ENCODE results near the gene IDH1. TPM values are rescaled to one million over a fixed set of nuclear protein-coding genes. Genes with fewer than 3 reads are reported as not detected.

The IDH1 gene
- total and polyA plus RNA-seq, 2 of the 13 experiments (the other 11 are each of a cell fraction or from before 2014, with no cell fraction given): 312 to 1,077 TPM

DNA sequence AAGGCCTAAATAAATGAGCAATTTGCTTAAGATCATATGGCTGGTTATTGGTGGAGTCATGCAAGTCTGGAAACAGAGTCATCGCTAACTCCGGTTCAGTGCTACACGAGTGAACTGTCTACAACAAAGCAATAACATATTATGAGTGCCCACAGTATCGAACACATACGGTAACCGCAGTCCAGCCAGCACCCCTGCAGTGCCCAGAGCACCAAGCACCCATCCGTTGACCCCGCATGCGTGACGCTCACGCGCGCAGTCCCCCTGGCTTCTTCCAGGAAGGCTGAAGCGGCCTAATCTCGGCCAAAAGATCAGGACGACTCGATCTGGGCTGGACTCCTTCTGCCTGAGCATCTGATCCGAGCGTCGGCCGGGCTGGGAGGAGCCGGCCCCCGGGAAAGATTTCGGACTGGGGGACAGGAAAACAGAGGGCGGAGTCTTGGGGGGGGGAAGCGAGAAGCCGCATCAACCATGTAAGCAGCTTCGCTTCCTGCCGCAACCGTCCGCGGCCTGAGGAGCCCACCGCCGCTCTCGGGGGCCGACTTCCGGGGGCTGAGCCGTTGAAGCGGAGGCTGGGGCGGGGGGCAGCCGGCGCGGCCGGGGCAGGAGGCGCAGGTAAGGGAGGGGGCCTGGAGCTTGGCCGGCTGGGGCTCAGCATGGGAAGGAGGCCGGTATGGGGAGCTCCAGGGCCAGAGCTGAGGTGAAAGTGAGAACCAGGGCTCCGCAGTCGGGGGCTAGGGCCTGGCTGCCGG, 11.1 kb upstream of the IDH1 start, which contains the start of gene PIKFYVE (continued):
- TF ChIP-seq RFXAP (CRISPR knock-in tag; IDR thresholded peaks at IDR 0.05; ENCODE audit: borderline replicate concordance) (peak; percentile 74; the same call in 1 of the 2 replicates), ATF1 (CRISPR knock-in tag; IDR thresholded peaks at IDR 0.05) (peak; percentile 89), DNMT3B (CRISPR knock-in tag; conservative IDR thresholded peaks at IDR 0.05) (0 out of 2 replicates have a peak, but pooled peaks have one; percentile 83), ZNF30 (CRISPR knock-in tag; IDR thresholded peaks at IDR 0.05) (no peak), ZSCAN20 (CRISPR knock-in tag; IDR thresholded peaks at IDR 0.05; ENCODE audit: borderline replicate concordance) (0 out of 2 replicates have a peak, but pooled peaks have one; percentile 47), TARDBP (CRISPR knock-in tag; IDR thresholded peaks at IDR 0.05) (peak; percentile 98), HCFC1 (IDR thresholded peaks at IDR 0.05; ENCODE audit: low read depth, low read length) (peak; percentile 54), RARG (CRISPR knock-in tag; IDR thresholded peaks at IDR 0.05; ENCODE audit: low read depth) (no peak), ZNF143 (CRISPR knock-in tag; IDR thresholded peaks at IDR 0.05) (peak; percentile 65), RELA (CRISPR knock-in tag; IDR thresholded peaks at IDR 0.05) (no peak), NFE2 (CRISPR knock-in tag; IDR thresholded peaks at IDR 0.05) (no peak), SALL1 (CRISPR knock-in tag; IDR thresholded peaks at IDR 0.05) (peak; percentile 99), SETDB1 (CRISPR knock-in tag; IDR thresholded peaks at IDR 0.05; ENCODE audit: borderline replicate concordance) (no peak), FOSL2 (CRISPR knock-in tag; IDR thresholded peaks at IDR 0.05) (peak; percentile 63), POGZ (CRISPR knock-in tag; IDR thresholded peaks at IDR 0.05) (peak; percentile 96), ZBTB1 (CRISPR knock-in tag; IDR thresholded peaks at IDR 0.05; ENCODE audit: borderline replicate concordance) (peak; percentile 96), KLF15 (CRISPR knock-in tag; IDR thresholded peaks at IDR 0.05; ENCODE audit: borderline replicate concordance) (no peak), TRIM24 (CRISPR knock-in tag; IDR thresholded peaks at IDR 0.05) (no peak), MIER3 (CRISPR knock-in tag; IDR thresholded peaks at IDR 0.05; ENCODE audit: borderline replicate concordance) (peak; percentile 92; the same call in 1 of the 2 replicates), ZNF878 (CRISPR knock-in tag; IDR thresholded peaks at IDR 0.05) (peak; percentile 93; the same call in 1 of the 2 replicates), ZMAT3 (CRISPR knock-in tag; conservative IDR thresholded peaks at IDR 0.05) (peak; percentile 96), SP140L (CRISPR knock-in tag; IDR thresholded peaks at IDR 0.05; ENCODE audit: borderline replicate concordance) (peak; percentile 86; the same call in 1 of the 2 replicates), ZNF782 (CRISPR knock-in tag; IDR thresholded peaks at IDR 0.05; ENCODE audit: borderline replicate concordance) (peak; percentile 95; the same call in 1 of the 2 replicates)
- TF ChIP-seq, protein P1, sequence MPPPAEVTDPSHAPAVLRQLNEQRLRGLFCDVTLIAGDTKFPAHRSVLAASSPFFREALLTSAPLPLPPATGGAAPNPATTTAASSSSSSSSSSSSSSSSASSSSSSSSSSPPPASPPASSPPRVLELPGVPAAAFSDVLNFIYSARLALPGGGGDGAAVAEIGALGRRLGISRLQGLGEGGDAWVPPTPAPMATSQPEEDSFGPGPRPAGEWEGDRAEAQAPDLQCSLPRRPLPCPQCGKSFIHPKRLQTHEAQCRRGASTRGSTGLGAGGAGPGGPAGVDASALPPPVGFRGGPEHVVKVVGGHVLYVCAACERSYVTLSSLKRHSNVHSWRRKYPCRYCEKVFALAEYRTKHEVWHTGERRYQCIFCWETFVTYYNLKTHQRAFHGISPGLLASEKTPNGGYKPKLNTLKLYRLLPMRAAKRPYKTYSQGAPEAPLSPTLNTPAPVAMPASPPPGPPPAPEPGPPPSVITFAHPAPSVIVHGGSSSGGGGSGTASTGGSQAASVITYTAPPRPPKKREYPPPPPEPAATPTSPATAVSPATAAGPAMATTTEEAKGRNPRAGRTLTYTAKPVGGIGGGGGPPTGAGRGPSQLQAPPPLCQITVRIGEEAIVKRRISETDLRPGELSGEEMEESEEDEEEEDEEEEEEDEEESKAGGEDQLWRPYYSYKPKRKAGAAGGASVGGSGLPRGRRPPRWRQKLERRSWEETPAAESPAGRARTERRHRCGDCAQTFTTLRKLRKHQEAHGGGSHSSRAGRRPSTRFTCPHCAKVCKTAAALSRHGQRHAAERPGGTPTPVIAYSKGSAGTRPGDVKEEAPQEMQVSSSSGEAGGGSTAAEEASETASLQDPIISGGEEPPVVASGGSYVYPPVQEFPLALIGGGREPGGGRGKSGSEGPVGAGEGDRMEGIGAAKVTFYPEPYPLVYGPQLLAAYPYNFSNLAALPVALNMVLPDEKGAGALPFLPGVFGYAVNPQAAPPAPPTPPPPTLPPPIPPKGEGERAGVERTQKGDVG (CRISPR knock-in tag; IDR thresholded peaks at IDR 0.05; ENCODE audit: borderline replicate concordance): peak; percentile 91; the same call in 1 of the 2 replicates
- TF ChIP-seq, protein P2, sequence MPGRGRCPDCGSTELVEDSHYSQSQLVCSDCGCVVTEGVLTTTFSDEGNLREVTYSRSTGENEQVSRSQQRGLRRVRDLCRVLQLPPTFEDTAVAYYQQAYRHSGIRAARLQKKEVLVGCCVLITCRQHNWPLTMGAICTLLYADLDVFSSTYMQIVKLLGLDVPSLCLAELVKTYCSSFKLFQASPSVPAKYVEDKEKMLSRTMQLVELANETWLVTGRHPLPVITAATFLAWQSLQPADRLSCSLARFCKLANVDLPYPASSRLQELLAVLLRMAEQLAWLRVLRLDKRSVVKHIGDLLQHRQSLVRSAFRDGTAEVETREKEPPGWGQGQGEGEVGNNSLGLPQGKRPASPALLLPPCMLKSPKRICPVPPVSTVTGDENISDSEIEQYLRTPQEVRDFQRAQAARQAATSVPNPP (CRISPR knock-in tag; IDR thresholded peaks at IDR 0.05): peak; percentile 84; the same call in 1 of the 2 replicates
- TF ChIP-seq, protein P3, sequence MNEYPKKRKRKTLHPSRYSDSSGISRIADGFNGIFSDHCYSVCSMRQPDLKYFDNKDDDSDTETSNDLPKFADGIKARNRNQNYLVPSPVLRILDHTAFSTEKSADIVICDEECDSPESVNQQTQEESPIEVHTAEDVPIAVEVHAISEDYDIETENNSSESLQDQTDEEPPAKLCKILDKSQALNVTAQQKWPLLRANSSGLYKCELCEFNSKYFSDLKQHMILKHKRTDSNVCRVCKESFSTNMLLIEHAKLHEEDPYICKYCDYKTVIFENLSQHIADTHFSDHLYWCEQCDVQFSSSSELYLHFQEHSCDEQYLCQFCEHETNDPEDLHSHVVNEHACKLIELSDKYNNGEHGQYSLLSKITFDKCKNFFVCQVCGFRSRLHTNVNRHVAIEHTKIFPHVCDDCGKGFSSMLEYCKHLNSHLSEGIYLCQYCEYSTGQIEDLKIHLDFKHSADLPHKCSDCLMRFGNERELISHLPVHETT (CRISPR knock-in tag; conservative IDR thresholded peaks at IDR 0.05): peak; percentile 98
